Measurements from ENCODE around the gene KMT2A.

DNA sequence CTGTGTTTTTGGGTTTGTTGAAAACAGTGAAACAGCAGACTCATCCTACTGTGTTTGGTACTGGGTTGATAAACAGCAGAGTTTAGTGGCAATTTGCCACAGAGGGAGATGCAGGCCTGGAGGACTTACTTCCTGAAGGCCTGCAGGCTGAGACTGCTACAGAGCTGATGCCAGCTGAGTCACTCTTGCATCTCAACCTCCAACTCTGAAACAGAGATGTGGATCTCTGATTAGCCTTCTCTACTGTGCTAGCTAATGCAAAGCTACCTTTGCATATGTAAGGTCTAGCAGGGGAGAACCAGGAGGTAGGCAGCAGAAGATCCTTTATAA lies 20.6 kb upstream of the KMT2A start:
- TF ChIP-seq, protein P1, sequence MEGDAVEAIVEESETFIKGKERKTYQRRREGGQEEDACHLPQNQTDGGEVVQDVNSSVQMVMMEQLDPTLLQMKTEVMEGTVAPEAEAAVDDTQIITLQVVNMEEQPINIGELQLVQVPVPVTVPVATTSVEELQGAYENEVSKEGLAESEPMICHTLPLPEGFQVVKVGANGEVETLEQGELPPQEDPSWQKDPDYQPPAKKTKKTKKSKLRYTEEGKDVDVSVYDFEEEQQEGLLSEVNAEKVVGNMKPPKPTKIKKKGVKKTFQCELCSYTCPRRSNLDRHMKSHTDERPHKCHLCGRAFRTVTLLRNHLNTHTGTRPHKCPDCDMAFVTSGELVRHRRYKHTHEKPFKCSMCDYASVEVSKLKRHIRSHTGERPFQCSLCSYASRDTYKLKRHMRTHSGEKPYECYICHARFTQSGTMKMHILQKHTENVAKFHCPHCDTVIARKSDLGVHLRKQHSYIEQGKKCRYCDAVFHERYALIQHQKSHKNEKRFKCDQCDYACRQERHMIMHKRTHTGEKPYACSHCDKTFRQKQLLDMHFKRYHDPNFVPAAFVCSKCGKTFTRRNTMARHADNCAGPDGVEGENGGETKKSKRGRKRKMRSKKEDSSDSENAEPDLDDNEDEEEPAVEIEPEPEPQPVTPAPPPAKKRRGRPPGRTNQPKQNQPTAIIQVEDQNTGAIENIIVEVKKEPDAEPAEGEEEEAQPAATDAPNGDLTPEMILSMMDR (IDR thresholded peaks at IDR 0.05): no peak
- no peak for TF ChIP-seq POLR2A (IDR thresholded peaks at IDR 0.05)
